Retinal pigment epithelial cell (primary cell): Measurements from ENCODE around the gene FARSA.
"Not testable (repeated sequence)": the region's sequence is repeated elsewhere in the genome, so short reads cannot be mapped to it uniquely, and the experiment has no call there.

Experiments used
- DNase-seq: peaks from one replicate; pipeline ENCODE4 v3.0.0-alpha.2; 2010; ENCODE audit warnings: low read depth
- H3K4me3 ChIP-seq: 2 replicates; pipeline ENCODE4 v1.5.1; 2011; ENCODE audit warnings: mild to moderate bottlenecking, low read length, control low read depth, moderate library complexity
- CTCF ChIP-seq: conservative IDR thresholded peaks from 2 replicates; pipeline ENCODE4 v1.5.1; 2011; ENCODE audit warnings: low read depth, low read length, control low read depth, inconsistent platforms

FARSA gene

DNA sequence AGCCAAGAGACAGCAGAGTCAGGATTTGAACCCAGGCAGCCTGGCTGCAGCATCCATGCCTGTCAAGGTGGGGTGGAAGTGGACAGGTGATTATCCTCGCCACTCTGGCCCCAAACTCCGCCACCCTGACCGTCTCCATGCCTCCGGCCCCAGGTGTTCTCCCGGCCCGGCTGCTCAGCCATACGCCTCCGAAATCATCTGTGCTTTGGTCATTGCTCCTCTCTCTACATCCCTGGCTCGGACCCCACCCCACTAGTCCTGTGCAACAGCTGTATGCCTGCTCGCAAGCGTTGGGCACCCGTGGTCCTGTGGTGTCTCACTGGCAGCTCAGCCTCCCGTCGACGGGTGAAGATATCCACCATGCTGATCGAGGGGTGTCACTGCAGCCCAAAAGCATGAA lies 39.7 kb upstream of the FARSA start:
- no peak overlapping the region for H3K4me3 ChIP-seq
- no peak for DNase-seq
- TF ChIP-seq CTCF, result no peak

DNA sequence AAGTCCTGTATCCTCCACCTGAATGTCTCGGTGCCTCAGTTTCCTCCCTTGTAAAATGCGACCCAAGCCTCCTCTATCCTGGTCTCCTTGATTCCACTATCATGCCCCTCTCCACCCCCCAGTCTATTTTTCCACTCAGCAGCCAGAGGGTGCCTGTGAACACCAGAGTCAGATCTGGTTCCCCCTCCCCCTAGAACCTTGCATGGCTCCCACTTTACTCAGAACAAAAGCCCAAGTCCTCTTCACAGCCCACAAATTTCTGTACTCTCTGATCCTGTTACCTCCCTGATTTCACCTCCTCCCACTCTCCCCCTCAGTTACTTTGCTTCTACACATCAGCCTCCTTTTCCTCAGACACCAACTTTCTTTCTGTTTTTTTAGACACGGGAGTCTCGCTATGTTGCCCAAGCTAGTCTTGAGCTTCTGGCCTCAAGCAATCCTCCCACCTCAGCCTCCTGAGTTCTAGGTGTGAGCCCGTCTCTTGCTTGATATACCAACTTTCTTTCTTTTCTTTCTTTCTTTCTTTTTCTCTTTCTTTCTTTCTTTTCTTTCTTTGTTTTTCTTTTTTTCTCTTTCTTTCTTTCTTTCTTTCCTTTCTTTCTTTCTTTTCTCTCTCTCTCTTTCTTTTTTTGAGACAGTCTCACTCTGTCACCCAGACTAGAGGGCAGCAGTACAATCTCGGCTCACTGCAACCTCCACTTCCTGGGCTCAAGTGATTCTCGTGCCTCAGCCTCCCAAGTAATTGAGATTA lies 36.7 kb upstream of the FARSA start:
- DNase-seq, result no peak
- TF ChIP-seq CTCF, result no peak
- H3K4me3 ChIP-seq, result no peak overlapping the region

- H3K4me3 ChIP-seq, result no peak within 1 kb of the TSS
- DNase-seq, result no peak
- no peak for TF ChIP-seq CTCF
These were observed 35.9 kb upstream of the FARSA start, which contains the start of gene DAND5 for GRCh38 chr19:12969292-12969988. Gene DAND5, plus strand, starts transcription at chr19:12969576. Its CDS starts 85 bp downstream, at chr19:12969661.

GRCh38 chr19:12967907-12968306 lies 34.4 kb upstream of the FARSA start:
- TF ChIP-seq CTCF, result no peak
- no peak for DNase-seq
- no peak overlapping the region for H3K4me3 ChIP-seq

- no peak overlapping the region for H3K4me3 ChIP-seq
- TF ChIP-seq CTCF, result no peak
- DNase-seq, result no peak
These were observed 32.3 kb upstream of the FARSA start for GRCh38 chr19:12965812-12966135.

DNA sequence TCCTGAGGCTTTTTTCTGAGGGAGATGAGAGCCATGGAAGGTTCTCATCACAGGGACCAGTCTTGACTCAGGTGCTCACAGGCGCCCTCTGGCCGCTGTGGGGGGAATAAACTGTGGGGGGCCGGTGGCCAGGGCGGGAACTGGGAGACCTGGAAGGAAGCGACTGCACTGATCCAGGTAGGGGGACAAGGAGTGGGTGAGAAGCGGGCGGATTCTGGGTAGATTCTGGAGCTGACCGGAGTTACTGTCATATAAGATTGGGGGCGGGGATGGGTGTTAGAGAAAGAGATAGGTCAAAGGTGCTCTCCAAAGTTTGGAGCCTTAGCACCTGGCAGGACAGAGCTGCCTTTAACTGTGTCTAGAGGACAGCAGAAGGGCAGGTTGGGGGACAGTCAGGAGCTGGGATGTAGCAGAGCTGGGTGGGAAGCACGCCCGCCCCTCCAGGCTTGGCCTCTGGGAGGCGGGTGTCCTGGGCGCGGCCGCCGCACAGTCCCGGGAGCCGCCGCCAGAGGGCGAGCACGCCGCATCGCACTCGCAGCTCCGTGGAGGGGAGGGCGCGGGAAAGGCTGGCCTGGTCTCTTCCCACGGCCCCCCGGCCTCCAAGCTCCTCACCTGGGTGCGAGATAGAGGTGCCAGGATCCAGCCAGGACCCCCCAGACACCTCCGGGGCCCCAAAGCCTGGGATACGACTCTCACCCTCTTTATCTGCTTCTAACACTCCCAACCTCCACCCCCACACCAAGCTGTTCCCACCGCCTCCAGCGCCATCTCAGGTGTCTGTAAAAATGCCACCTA lies 31.7 kb upstream of the FARSA start:
- peak overlapping the region; percentile 48 for H3K4me3 ChIP-seq
- DNase-seq, result no peak
- peak; percentile 87 for TF ChIP-seq CTCF

DNA sequence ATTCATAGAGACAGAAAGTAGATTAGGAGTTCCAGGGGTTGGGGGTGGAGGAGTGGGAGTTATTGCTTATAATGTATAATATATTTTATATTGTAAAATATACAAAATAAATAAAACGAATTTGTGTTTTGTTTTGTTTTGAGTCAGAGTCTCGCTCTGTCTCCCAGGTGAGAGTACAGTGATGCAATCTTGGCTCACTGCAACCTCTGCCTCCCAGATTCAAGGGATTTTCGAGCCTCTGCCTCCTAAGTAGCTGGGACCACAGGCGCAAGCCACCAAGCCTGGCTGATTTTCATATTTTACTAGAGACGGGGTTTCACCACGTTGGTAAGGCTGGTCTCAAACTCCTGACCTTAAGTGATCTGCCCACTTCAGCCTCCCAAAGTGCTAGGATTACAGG lies 26.0 kb upstream of the FARSA start:
- H3K4me3 ChIP-seq, result no peak overlapping the region
- no peak for DNase-seq
- TF ChIP-seq CTCF, result no peak

GRCh38 chr19:12957389-12957952 lies 24.0 kb upstream of the FARSA start:
- peak overlapping the region; percentile 90 for H3K4me3 ChIP-seq
- not testable (repeated sequence) for DNase-seq
